ENCODE data around the gene PCDH10.
"Not testable (repeated sequence)": the region's sequence is repeated elsewhere in the genome, so short reads cannot be mapped to it uniquely, and the experiment has no call there.

PCDH10 gene

GRCh38 chr4:133240451-133240850, 91.4 kb downstream of the PCDH10 start:
- DNase-seq (ENCODE audit: low spot score), result not testable (repeated sequence)

All from CD4-positive, alpha-beta T cell treated with Interleukin-2 at 100 ng/mL for 4 hours (primary cell).